HL-60/S4 (cell line): Measurements from ENCODE around the gene MAT2A.
"Not testable (repeated sequence)": the region's sequence is repeated elsewhere in the genome, so short reads cannot be mapped to it uniquely, and the experiment has no call there.

ENCODE experiments used
- in situ Hi-C: fragments of 300-500 bp; cut with MboI; formaldehyde crosslinking; loops from 2 replicates; pipeline ENCODE4 v1.14.3; 2022; ENCODE audit warnings: low sequenced_read_pairs

Gene MAT2A

GRCh38 chr2:85547089-85547858 is 8.3 kb downstream of the MAT2A start:
- in situ Hi-C loops, result no loop called here

DNA sequence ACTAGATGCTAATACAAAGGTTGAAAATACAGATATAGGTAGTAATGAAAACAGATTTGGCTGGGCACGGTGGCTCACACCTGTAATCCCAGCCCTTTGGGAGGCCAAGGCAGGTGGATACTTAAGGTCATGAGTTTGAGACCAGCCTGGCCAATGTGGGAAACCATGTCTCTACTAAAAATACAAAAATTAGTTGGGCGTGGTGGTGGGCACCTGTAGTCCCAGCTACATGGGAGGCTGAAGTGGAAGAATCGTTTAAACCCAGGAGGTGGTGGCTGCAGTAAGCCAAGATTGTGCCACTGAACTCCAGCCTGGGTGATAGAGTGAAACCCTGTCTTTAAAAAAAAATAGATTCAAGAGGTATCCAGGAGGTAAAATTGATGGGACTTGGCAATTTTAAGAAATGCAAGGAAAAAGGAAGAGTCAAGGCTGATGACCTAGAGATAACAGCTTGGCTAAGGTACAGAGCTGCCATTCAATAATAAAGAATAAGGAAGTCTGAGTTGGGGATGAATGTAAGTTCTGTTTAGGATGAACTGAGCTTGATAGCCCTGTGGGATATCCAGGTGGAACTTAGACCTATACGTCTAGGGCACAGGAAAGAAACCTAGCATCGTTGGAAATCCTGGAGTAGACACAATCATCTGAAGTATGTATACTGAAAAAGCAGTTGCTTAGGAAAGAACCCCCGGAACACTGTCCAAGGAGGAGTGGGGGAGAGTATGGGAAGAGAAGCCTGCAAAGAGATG is 9.1 kb downstream of the MAT2A start:
- in situ Hi-C loops, result no loop called here

DNA sequence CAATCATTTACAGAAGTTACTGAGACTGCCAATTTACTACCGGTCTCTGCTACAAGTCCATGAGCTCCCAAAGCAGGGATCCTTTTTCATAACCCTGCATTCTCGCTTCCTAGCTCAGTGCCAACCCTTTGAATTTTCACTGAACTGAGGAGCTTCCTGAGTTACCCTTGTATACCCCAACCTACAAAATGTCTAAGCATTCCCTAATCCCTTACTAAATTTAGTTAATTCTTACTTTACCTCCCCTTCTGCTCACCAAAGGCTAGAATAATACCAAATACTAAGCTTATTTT is 9.6 kb downstream of the MAT2A start:
- in situ Hi-C loops, result no loop called here

GRCh38 chr2:85549095-85549494 is 10.1 kb downstream of the MAT2A start:
- in situ Hi-C loops, result no loop called here

DNA sequence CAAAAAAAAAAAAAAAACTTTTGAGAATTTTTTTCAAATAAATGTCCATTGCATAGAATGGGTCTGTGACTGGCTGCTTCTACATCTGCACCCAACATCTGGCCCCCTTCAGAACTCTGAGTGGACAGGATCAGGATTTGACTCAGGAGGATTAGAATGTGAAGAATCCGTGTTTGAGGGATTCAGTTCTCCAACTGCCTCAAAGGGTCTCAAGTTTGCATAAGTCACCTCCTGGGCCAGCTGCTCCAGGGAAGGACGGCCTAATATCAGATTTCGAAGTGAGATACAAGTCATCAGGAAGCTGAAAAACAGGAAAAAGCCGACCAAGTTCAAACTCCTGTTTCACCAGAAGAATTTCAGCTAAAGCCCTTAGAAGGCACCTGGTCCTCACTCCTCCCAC is 10.9 kb downstream of the MAT2A start:
- in situ Hi-C loops, result loop anchor here (5.0 kb wide), 1 partner anchor 133 kb away; the partner anchor contains the start of gene SH2D6

DNA sequence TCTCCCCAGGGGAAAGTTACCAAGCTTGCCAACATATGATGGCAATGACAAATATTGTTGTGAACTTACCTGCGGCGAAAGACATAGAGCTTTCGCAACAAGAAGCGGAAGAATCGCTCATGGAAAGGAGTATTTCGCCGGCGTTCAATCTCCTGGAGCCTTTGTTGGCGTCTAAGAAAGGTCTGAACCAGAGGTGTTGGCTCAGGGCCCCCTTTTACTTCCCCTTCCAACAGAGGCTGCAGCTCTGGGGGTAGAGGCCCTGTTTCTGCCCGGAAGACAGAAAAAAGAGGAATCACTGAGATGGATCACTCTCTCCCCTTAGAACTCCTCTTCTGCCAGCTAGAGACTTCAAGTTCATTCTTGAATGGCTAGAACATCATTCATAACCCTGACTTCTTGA is 11.5 kb downstream of the MAT2A start:
- in situ Hi-C loops, result loop anchor here (5.0 kb wide), 1 partner anchor 133 kb away; the partner anchor contains the start of gene SH2D6

DNA sequence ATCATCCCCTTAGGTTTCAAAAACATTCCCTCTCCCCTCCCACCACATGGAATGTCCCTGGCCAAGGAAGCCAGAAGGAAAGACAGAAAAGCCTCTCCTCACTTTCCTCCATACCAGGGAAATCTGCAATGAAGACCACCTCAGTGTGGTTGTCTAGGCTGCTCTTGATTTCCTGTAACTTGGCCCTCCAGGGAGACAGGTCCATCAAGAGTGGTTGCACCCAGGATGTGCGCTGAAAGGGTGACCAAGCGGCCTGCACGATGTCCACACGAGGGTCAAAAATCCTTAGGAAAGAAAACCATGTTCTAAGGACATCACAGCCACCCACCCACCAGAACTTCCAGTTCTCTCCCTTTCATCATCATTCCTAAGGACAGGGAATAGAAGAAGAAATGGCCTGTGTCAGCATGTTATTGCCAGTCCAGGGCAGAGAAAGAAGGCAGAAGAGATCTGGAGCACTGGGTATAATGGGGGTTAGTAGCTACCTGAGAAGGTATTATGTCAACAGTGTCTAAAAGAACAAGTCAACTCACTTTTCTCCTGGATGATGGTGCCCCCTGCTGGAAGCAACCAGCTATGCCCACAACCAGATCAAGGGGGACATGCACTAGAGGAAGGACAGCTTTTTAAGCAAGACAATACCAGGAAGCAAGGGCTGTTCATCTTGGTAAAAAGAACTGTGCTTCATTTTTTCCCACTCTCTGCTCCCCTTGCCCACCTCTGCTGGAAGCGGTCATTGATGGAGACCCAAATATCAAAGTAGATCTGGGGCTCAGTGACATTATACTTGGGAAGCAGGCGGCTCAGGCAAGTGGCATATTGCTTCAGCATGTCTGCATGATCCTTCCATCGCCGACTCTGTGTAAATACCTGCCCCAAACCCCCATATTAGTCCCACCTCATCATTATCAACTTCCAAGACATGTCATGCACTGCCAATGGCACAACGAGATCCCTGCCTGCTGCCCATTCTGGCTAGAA is 13.0 kb downstream of the MAT2A start:
- in situ Hi-C loops, result loop anchor here (5.0 kb wide), 1 partner anchor 135 kb away; the partner anchor contains the start of gene SH2D6

DNA sequence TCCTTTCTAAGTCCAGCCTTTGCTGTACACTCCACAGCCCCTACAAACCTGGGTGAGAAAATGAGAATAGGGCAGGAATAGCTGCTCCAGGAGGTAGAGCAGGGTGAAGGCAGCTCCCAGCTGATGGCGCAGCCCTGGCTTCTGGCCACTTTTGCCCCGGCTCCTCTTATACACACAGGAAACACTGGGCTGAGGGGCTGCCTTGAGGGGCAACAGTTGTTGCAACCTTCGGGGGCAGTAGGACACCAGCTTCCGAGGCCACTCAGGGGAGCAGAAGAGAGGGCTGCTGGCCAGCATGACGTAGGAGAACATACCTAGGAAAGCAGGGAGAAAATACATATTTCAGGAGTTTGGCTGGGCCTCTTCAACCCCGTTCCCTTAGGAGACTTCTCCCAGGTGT is 14.2 kb downstream of the MAT2A start:
- in situ Hi-C loops, result loop anchor here (5.0 kb wide), 1 partner anchor 136 kb away; the partner anchor contains the start of gene SH2D6

DNA sequence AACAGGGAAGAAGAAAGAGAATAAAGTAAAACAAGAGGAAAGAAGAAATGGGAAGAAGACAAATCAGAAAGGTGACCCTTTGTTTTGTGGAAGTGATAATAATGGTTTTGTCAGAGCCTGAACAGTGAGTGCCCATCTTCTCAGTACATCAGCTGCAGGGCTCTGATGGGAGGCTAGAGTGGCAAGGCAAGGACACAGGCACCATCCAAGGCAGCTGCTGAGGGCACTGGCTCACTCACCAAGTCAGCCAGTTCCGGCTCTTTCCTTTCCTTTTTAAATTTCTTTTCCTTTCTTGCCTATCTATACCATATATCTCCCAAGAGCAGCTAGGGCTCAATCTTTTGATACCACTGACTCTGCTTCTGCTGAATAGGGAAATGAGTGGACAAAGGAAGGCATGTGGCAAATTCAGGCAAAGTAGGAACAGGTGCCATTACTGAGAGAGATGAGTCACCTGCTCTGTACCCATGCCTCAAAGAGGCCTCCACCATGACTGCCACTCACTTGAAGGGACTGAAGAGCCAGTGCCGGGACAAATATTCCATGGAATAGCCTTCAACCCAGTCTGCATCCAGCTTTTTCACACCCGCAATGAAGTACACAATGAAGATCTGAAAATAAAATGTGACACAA is 16.1 kb downstream of the MAT2A start:
- in situ Hi-C loops, result loop anchor here (5.0 kb wide), 1 partner anchor 138 kb away; the partner anchor contains the start of gene SH2D6

- in situ Hi-C loops, result no loop called here
Measured at GRCh38 chr2:85557130-85557529, 18.2 kb downstream of the MAT2A start.

DNA sequence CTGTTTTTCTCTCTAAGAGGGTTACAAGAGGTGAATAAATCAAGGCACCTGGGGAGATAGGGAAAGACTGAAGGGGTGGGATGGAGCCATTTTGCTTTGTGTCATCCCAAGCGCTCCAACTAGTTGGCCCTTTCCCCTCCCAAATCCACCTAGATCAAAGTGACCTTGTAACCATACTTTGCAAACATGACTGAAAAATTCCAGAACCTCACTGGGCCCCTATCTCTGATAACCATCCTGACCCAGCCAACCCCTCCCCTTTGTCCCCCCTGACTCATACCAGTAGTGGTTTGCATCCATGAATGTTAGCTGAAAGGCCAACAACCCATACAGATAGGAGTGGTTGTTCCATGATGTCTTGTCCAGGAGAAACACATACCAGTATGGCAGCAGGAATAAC is 19.2 kb downstream of the MAT2A start:
- in situ Hi-C loops, result no loop called here

- in situ Hi-C loops, result not testable (repeated sequence)
Measured at GRCh38 chr2:85560403-85560726, 21.4 kb downstream of the MAT2A start.

DNA sequence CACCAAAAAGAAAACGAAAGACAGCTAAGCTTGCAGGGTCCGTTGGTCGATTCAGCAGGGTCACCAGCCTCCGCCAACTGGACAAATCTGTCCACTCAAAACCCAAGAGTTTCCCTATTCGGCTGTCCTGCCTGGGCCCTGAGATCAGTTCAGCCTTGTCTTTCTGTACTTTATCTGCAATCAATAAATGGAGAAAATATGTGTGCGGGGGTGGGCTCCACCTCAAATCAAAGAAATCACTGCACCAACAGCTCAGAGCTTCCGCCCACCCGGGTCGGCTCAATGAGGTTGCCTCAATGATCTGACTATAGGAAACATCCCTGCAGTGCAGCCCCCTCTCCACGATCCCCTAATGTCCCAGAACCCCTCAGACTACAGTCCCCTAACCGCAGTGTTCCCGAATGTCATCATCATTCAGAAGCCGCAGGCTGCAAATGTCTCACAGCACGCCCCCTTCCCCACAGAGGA is 21.9 kb downstream of the MAT2A start:
- in situ Hi-C loops, result no loop called here

DNA sequence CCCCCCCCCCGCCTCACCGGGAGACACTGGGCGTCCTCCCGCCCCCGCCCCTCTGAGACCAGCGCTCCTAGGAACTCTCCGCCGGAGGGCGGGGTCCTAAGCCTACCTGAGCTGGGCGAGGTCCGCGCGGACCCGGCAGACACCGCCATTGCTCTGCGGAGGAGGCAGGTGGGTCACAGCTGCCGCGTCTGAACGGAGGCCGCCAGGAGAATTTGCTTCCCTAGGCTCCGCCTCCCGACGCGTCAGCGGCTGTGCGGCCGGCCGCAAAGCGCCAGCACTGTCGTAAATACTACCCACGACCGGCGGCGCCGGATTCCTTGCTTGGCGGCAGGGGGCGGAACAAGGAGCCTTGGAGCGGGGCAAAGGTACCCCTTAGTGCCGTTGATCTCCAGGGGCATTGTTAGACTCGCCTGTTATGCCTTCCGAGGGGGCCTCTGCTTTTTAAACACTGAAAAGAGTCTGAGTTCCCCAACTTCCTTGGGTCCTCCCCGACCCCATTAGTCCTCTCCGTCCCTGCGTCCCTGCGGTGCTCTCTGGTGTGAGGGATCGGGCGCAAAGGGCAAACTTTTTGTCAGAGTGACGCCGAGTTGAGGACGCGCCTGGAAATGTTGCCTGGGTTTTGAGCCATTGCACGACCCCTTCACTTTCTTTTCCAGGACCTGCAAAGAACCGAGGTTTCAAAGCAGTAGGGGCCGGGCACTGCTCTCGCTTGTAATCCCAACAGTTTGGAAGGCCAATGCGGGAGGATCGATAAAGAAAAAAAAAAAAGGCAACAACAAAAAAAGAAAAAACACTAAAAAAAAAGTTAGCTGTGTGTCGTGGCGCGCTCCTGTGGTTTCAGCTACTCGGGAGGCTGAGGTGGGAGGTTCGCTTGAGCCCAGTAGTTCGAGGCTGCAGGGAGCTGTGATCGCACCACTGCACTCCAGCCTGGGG is 22.6 kb downstream of the MAT2A start, which contains the start of gene GGCX:
Gene GGCX, minus strand, starts transcription at position 214 of the 933 bp plus-strand sequence. Its CDS starts 65 bp downstream, at position 149.
- in situ Hi-C loops, result no loop called here

DNA sequence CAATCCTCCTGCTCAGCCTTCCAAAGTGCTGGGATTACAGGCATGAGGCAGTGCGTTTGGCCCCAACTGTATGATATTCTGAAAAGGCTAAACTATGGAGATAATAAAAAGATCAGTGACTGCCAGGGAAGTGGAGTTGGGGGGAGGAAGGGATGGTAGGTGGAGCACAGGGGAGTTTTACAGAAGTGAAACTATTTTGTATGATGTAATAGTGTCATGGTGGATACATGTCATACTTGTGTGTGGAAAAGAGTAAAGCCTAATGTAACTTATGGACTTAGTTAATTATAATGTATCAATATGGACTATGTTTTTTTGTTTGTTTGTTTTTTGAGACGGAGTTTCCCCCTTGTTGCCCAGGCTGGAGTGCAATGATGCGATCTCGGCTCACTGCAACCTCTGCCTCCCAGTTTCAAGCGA is 25.2 kb downstream of the MAT2A start:
- in situ Hi-C loops, result no loop called here

DNA sequence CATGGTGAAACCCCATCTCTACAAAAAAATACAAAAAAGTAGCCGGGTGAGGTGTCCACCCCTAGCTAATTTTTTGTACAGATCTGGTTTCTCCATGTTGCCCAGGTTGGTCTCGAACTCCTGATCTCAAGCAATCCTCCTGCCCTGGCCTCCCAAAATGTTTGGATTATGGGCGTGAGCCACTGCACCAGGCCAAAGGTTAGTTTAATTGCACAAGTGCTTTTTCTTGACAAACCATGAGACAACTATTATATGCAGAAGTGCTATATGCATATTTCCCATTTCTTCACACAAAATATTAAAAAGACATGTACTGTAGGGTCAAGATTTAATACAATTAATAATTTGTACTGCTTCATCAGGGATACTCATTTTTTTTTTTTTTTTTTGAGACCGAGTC is 27.3 kb downstream of the MAT2A start:
- in situ Hi-C loops, result no loop called here

GRCh38 chr2:85575739-85576138 is 36.8 kb downstream of the MAT2A start:
- in situ Hi-C loops, result no loop called here

DNA sequence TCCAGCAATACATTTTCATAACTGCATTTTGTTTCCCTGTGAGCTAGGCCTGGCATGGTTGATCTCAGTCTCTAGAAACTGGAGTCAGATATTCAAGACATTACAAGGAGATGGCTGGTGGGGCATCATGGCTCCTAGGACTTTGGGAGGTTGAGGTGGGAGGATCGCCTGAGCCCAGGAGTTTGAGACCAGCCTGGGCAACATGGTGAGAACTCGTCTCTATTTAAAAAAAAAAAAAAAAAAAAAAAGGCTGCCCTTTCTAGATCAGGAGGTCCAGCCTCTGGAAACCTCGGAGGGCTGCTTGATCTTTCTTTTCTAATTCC is 38.1 kb downstream of the MAT2A start:
- in situ Hi-C loops, result no loop called here
